DND-41 (cell line): ENCODE results near the gene STEAP1B.

Source experiments
- CTCF ChIP-seq: IDR thresholded peaks from 2 replicates; pipeline ENCODE4 v1.5.1; 2012; ENCODE audit warnings: borderline replicate concordance, low read length, moderate library complexity, mild to moderate bottlenecking; ENCODE audit not compliant: poor library complexity, severe bottlenecking; ENCODE audit errors: extremely low read depth
- EZH2 ChIP-seq: IDR thresholded peaks from 3 replicates; pipeline ENCODE4 v1.6.1; 2012; ENCODE audit warnings: borderline replicate concordance, low read depth, mild to moderate bottlenecking, moderate library complexity, low read length, inconsistent platforms; ENCODE audit not compliant: severe bottlenecking

GRCh38 chr7:22418251-22419046 is 81.5 kb downstream of the STEAP1B start:
- TF ChIP-seq EZH2 (no peak), CTCF (no peak)
